CD4-positive, CD25-positive, alpha-beta regulatory T cell (primary cell): Measurements from ENCODE around the gene NADK. TPM values are rescaled to one million over a fixed set of nuclear protein-coding genes. Genes with fewer than 3 reads are reported as not detected.
"Not testable (repeated sequence)": the region's sequence is repeated elsewhere in the genome, so short reads cannot be mapped to it uniquely, and the experiment has no call there.

Source experiments
- ATAC-seq, 2 donors: fragments of 150-1000 bp; cut with Tn5 transposase; one replicate each; pipeline ENCODE4 v1.10.0; 2021; ENCODE audit warnings: low read depth in 2 of 2, moderate number of reproducible peaks in 2 of 2, moderate library complexity in 1 of 2
- DNase-seq, 3 donors: peaks; one replicate each; pipeline versions ENCODE4 v3.0.0 to v3.0.0-alpha.2; 2012 to 2022; ENCODE audit warnings: mixed read lengths in 1 of 3
- H3K27ac ChIP-seq: one replicate; pipeline ENCODE4 v1.7.0; 2013; ENCODE audit warnings: mild to moderate bottlenecking, low read length; ENCODE audit not compliant: insufficient read depth, poor library complexity, severe bottlenecking
- H3K27me3 ChIP-seq: one replicate; pipeline ENCODE4 v1.7.0; 2013; ENCODE audit warnings: low read length; ENCODE audit not compliant: control insufficient read depth, insufficient read depth
- H3K36me3 ChIP-seq: one replicate; pipeline ENCODE4 v1.7.0; 2013; ENCODE audit warnings: mild to moderate bottlenecking, low read length, moderate library complexity; ENCODE audit not compliant: control insufficient read depth, insufficient read depth
- H3K4me1 ChIP-seq: 2 replicates; pipeline ENCODE4 v1.7.0; 2013; ENCODE audit warnings: mild to moderate bottlenecking, low read length; ENCODE audit not compliant: insufficient read depth, control insufficient read depth, poor library complexity, severe bottlenecking
- H3K4me3 ChIP-seq: one replicate; pipeline ENCODE4 v1.7.0; 2013; ENCODE audit warnings: low read depth, mild to moderate bottlenecking, low read length, moderate library complexity
- H3K9me3 ChIP-seq, 2 experiments: 1 replicate in 1 of 2; 2 replicates in 1 of 2; pipeline ENCODE4 v1.7.0; 2013; ENCODE audit warnings: low read length in 2 of 2, mild to moderate bottlenecking in 1 of 2, moderate library complexity in 1 of 2; ENCODE audit not compliant: control insufficient read depth in 2 of 2
- H3K27ac Mint-ChIP-seq, 3 donors: one replicate each; pipeline ENCODE4 v1.8.0; 2020 to 2022; ENCODE audit warnings: mild to moderate bottlenecking in 3 of 3, mixed read lengths in 3 of 3, moderate library complexity in 2 of 3
- H3K27me3 Mint-ChIP-seq: one replicate; pipeline ENCODE4 v1.8.0; 2022; ENCODE audit warnings: mild to moderate bottlenecking, mixed read lengths
- H3K36me3 Mint-ChIP-seq: one replicate; pipeline ENCODE4 v1.8.0; 2020; ENCODE audit warnings: mixed read lengths
- H3K4me1 Mint-ChIP-seq, 4 donors: one replicate each; pipeline ENCODE4 v1.8.0; 2020 to 2022; ENCODE audit warnings: mixed read lengths in 4 of 4, mild to moderate bottlenecking in 1 of 4
- H3K4me3 Mint-ChIP-seq, 4 donors: one replicate each; pipeline ENCODE4 v1.8.0; 2020 to 2022; ENCODE audit warnings: mild to moderate bottlenecking in 4 of 4, mixed read lengths in 4 of 4, moderate library complexity in 3 of 4
- H3K9me3 Mint-ChIP-seq, 7 donors: one replicate each; pipeline ENCODE4 v1.8.0; 2020 to 2022; ENCODE audit warnings: mixed read lengths in 7 of 7, mild to moderate bottlenecking in 3 of 7, moderate library complexity in 2 of 7
- polyA plus RNA-seq, 4 donors: library from polyadenylated mRNA; unstranded; fragments of 300-500 nt; fragmentation: Illumina TruSeq; gene quantifications; one replicate each; pipeline ENCODE4 v1.2.3, GENCODE V29; 2021
- total RNA-seq: library from RNA; stranded (reverse); gene quantifications from one replicate; pipeline ENCODE4 v1.2.3, GENCODE V29; 2022

NADK gene
- total and polyA plus RNA-seq, 5 donors from 2014 or later: 18.7 to 52.6 (median 22.6) TPM

DNA sequence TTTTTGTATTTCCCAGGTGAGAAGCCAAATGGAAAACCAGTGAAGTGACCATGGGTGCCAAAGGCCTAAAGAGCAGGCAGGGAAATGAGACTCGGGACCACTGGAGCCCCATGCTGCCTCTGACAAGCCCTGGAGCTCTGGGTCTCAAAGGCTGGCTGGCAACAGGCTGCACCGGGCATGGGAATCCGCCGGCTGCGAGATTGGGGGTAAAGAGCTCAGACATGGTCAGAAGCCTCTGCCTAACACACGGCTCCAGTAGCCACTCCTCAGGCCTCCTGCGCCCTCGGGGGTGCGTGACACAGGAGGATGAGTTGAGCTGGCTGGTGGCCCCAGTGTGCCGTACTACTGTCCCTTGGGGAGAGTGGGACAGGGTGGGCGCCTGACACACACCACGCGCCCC lies 48.0 kb downstream of the NADK start:
- Mint-ChIP-seq H3K36me3 (peaks cover 12% of the 10 kb centered on the region), H3K4me1 (peaks cover 6 to 19% (median 11%) of the 10 kb centered on the region in 4 donors)
- not testable (repeated sequence) for H3K9me3 ChIP-seq, H3K27ac Mint-ChIP-seq, H3K27me3 Mint-ChIP-seq, DNase-seq, H3K27me3 ChIP-seq, ATAC-seq, H3K4me3 Mint-ChIP-seq, H3K9me3 Mint-ChIP-seq, H3K4me3 ChIP-seq, H3K27ac ChIP-seq
- Histone ChIP-seq H3K36me3 (peaks cover 23% of the 10 kb centered on the region), H3K4me1 (peaks cover 13% of the 10 kb centered on the region)

GRCh38 chr1:1729116-1729816 lies 49.0 kb downstream of the NADK start:
- Histone ChIP-seq H3K4me1 (peaks cover 13% of the 10 kb centered on the region), H3K27ac (peak overlapping the region; percentile 62), H3K36me3 (peaks cover 23% of the 10 kb centered on the region)
- peak overlapping the region; percentile 85 to 95 (median 94) for H3K27ac Mint-ChIP-seq
- H3K27me3 ChIP-seq, DNase-seq, H3K9me3 ChIP-seq, H3K27me3 Mint-ChIP-seq, ATAC-seq, H3K9me3 Mint-ChIP-seq, H3K4me3 ChIP-seq: not testable (repeated sequence)
- H3K4me1 Mint-ChIP-seq: peaks cover 9 to 23% (median 13%) of the 10 kb centered on the region in 4 donors
- peaks cover 12% of the 10 kb centered on the region for H3K36me3 Mint-ChIP-seq
- peak overlapping the region in 2 of 4 donors; percentile 15 to 31 for H3K4me3 Mint-ChIP-seq

GRCh38 chr1:1728308-1729005 lies 49.8 kb downstream of the NADK start:
- peak overlapping the region; percentile 62 for H3K27ac ChIP-seq
- H3K27ac Mint-ChIP-seq: peak overlapping the region; percentile 94 to 100 (median 95)

GRCh38 chr1:1727131-1727651 lies 51.1 kb downstream of the NADK start:
- not testable (repeated sequence) for H3K9me3 Mint-ChIP-seq, H3K27ac ChIP-seq, H3K27ac Mint-ChIP-seq, H3K36me3 Mint-ChIP-seq, DNase-seq, H3K4me3 ChIP-seq, H3K9me3 ChIP-seq, H3K27me3 Mint-ChIP-seq, H3K27me3 ChIP-seq, ATAC-seq
- peaks cover 7 to 26% (median 16%) of the 10 kb centered on the region in 4 donors for H3K4me1 Mint-ChIP-seq
- H3K36me3 ChIP-seq: peaks cover 15% of the 10 kb centered on the region
- H3K4me1 ChIP-seq: peaks cover 13% of the 10 kb centered on the region
- peak overlapping the region in 1 of 4 donors; percentile 51 for H3K4me3 Mint-ChIP-seq

More at GRCh38 chr1:1728308-1729005, 49.8 kb downstream of the NADK start:
- not testable (repeated sequence) for H3K27me3 Mint-ChIP-seq, H3K27me3 ChIP-seq, H3K9me3 ChIP-seq, H3K9me3 Mint-ChIP-seq, H3K36me3 Mint-ChIP-seq
- H3K4me1 Mint-ChIP-seq: peaks cover 7 to 26% (median 16%) of the 10 kb centered on the region in 4 donors
- Histone ChIP-seq H3K36me3 (peaks cover 23% of the 10 kb centered on the region), H3K4me3 (peak overlapping the region; percentile 64), H3K4me1 (peaks cover 13% of the 10 kb centered on the region)
- peak; percentile 48 to 58 for ATAC-seq
- peak overlapping the region; percentile 74 to 86 (median 79) for H3K4me3 Mint-ChIP-seq
- DNase-seq: peak in 2 of 3 donors; percentile 66 to 94

DNA sequence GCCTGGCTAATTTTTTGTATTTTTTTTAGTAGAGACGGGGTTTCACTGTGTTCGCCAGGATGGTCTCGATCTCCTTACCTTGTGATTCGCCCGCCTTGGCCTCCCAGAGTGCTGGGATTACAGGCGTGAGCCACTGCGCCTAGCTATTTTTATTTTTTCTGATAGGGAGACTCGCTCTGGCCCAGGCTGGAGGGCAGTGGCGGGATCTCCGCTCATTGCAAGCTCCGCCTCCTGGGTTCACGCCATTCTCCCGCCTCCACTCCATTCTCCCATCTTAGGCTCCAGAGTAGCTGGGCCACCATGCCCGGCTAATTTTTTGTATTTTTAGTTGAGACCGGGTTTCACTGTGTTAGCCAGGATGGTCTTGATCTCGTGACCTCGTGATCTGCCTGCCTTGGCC lies 52.2 kb downstream of the NADK start:
- peak overlapping the region in 1 of 3 donors; percentile 69 for H3K27ac Mint-ChIP-seq
- peaks cover 10 to 33% (median 20%) of the 10 kb centered on the region in 4 donors for H3K4me1 Mint-ChIP-seq
- H3K27me3 ChIP-seq, ATAC-seq, H3K27ac ChIP-seq, DNase-seq, H3K27me3 Mint-ChIP-seq, H3K9me3 ChIP-seq, H3K4me3 ChIP-seq, H3K9me3 Mint-ChIP-seq, H3K36me3 Mint-ChIP-seq: not testable (repeated sequence)
- H3K36me3 ChIP-seq: peaks cover 14% of the 10 kb centered on the region
- peaks cover 18% of the 10 kb centered on the region for H3K4me1 ChIP-seq
- H3K4me3 Mint-ChIP-seq: peak overlapping the region; percentile 27 to 70 (median 54)

DNA sequence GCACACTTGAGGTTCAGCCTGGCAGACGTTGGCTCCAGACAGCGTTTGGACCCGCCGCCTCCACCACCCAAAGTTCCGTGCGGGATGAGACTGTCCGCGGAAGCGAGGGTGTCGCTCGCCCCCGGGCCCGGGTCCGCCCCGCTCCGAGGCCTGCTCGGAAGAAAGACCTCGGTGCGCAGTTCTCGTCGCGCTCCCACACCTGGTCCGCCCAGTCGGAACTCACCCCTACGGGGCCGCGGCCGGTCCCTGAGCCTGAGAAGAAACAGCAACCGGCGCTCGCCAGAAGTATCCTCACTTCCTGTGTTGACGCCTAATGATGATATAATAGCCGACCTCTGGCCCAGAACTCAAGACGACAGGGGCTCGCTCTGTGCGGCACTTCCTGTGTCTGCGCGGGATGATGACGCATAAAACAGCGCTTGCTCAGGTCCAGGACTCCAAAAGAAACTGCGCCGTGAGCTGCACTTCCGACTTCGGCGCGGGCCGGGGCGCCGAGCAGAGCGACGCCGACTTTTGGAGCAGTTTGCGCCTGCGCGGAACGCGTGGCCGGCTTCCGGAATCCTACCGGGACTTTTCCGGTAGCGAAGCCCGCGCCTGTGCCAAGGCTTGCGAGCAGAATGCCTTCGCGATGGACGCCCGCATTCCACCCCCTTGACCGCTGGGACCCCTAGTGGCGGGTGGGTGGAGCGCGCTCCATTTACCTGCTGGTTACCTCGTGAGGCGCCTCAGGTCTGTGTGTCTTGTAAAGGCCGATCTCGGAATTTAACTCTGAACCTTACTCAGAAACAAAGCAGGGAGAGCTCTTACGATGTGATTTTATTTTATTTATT lies 54.0 kb downstream of the NADK start, which contains the start of gene CDK11A:
CDK11A (minus strand) TSS at position 323 of the 830 bp plus-strand sequence. CDS start 1,539 bp downstream, outside the sequence.
- Histone ChIP-seq H3K27ac (peak within 1 kb of the TSS; percentile 88), H3K4me3 (peak within 1 kb of the TSS; percentile 61), H3K4me1 (peaks cover 15% of the 10 kb centered on the region), H3K36me3 (peaks cover 15% of the 10 kb centered on the region)
- DNase-seq (peak; percentile 99 to 100 (median 100)), ATAC-seq (peak; percentile 84 to 93)
- Mint-ChIP-seq H3K4me3 (peak within 1 kb of the TSS; percentile 93 to 98 (median 96)), H3K27ac (peak within 1 kb of the TSS; percentile 69 to 99 (median 98)), H3K36me3 (peaks cover 15% of the 10 kb centered on the region), H3K4me1 (peaks cover 11 to 30% (median 18%) of the 10 kb centered on the region in 4 donors)
- not testable (repeated sequence) for H3K27me3 Mint-ChIP-seq, H3K9me3 Mint-ChIP-seq, H3K9me3 ChIP-seq, H3K27me3 ChIP-seq

DNA sequence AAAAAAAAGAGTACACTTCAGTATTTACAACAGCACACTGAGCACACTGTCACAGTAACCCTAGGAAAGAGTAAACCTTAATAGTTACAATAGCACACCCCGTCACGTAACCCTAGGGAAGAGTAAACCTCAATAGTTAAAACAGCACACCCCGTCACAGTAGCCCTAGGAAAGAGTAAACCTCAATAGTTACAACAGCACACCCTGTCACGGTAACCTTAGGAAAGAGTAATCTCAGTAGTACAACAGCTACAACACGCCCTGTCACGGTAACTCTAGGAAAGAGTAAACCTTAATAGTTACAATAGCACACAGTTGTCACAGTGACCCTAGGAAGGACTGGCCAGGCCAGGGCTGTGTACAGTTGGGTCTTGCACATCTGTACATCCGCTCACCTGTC lies 57.1 kb downstream of the NADK start:
- DNase-seq (no peak), ATAC-seq (no peak)
- Mint-ChIP-seq H3K4me1 (peaks cover 4 to 17% (median 11%) of the 10 kb centered on the region in 4 donors), H3K27me3 (no peaks in the 10 kb centered on the region), H3K9me3 (no peaks in the 10 kb centered on the region), H3K36me3 (peaks cover 15% of the 10 kb centered on the region), H3K4me3 (peak overlapping the region in 3 of 4 donors; percentile 33 to 81 (median 66)), H3K27ac (peak overlapping the region in 1 of 3 donors; percentile 38)
- Histone ChIP-seq H3K27me3 (no peaks in the 10 kb centered on the region), H3K4me1 (peaks cover 5% of the 10 kb centered on the region), H3K36me3 (peaks cover 29% of the 10 kb centered on the region), H3K27ac (no peak overlapping the region), H3K9me3 (no peaks in the 10 kb centered on the region), H3K4me3 (no peak overlapping the region)
